Colonic mucosa (tissue), 4 donors: ENCODE measurements around the gene PYHIN1. TPM values are rescaled to one million over a fixed set of nuclear protein-coding genes. Genes with fewer than 3 reads are reported as not detected.

Experiments
- DNase-seq: peaks from one replicate; pipeline ENCODE4 v3.0.0-alpha.2; 2020
- H3K27ac ChIP-seq: fragments of 200-600 bp; one replicate; pipeline ENCODE4 v1.8.0; 2021
- H3K27me3 ChIP-seq: fragments of 200-600 bp; one replicate; pipeline ENCODE4 v1.8.0; 2021
- H3K36me3 ChIP-seq: fragments of 200-600 bp; one replicate; pipeline ENCODE4 v1.8.0; 2021
- H3K4me1 ChIP-seq: fragments of 200-600 bp; one replicate; pipeline ENCODE4 v1.8.0; 2021; ENCODE audit warnings: mild to moderate bottlenecking
- H3K4me3 ChIP-seq: fragments of 200-600 bp; one replicate; pipeline ENCODE4 v1.8.0; 2021
- H3K9ac ChIP-seq, 2 donors: one replicate each; pipeline ENCODE4 v1.7.0; 2013; ENCODE audit warnings: control low read depth in 2 of 2, low read depth in 2 of 2, low read length in 2 of 2
- H3K9me3 ChIP-seq: fragments of 200-600 bp; one replicate; pipeline ENCODE4 v1.8.0; 2021
- CTCF ChIP-seq: fragments of 200-600 bp; IDR thresholded peaks from one replicate; pipeline ENCODE4 v1.8.0; 2022; ENCODE audit warnings: antibody characterized with exemption, mild to moderate bottlenecking
- intact Hi-C: fragments of 100-400 bp; cut with DNase I; formaldehyde crosslinking; loops from one replicate; pipeline ENCODE4 v1.14.1; 2022
- total RNA-seq, 2 donors: library from RNA; stranded (reverse); fragmentation: NEBNext Ultra II Directional in 1 of 2; extraction: Animal tissue kit (Norgen Biotek cat#: 25700) in 1 of 2; gene quantifications; one replicate each; pipeline ENCODE4 v1.2.1, GENCODE V29; 2021
- donor health status: healthy.
- donor health status: DM: no; HTN: no; CAD: no.
- donor health status: DM: no; HTN: no; CAD: no.

Gene PYHIN1
- total RNA-seq, 2 donors from 2014 or later: 0.61 to 0.86 TPM

- Histone ChIP-seq H3K36me3 (no peaks in the 10 kb centered on the region), H3K4me1 (no peaks in the 10 kb centered on the region), H3K27ac (no peak overlapping the region), H3K9ac (no peak overlapping the region), H3K27me3 (no peaks in the 10 kb centered on the region), H3K9me3 (no peaks in the 10 kb centered on the region), H3K4me3 (no peak overlapping the region)
- intact Hi-C loops: no loop called here
- DNase-seq: no peak
- TF ChIP-seq CTCF: no peak
These were observed 93.7 kb downstream of the PYHIN1 start for GRCh38 chr1:159025043-159025442.

Other genes with a start within 250 kb of the PYHIN1 start
- not detected for gene SPTA1, start 244.8 kb upstream of the PYHIN1 start, total RNA-seq
- not detected for gene OR6K2, start 230.9 kb upstream of the PYHIN1 start, total RNA-seq
- not detected for gene OR6K3, start 210.8 kb upstream of the PYHIN1 start, total RNA-seq
- not detected for gene OR6K6, start 176.8 kb upstream of the PYHIN1 start, total RNA-seq
- gene OR6N1, start 159.4 kb upstream of the PYHIN1 start, total RNA-seq: not detected
- gene OR6N2, start 150.3 kb upstream of the PYHIN1 start, total RNA-seq: not detected
- 1 to 10 TPM in 1 of 2 donors, under 1 TPM in 1; 0.37 to 4.1 TPM for gene MNDA, start 100.2 kb upstream of the PYHIN1 start, total RNA-seq
- gene IFI16, start 78.4 kb downstream of the PYHIN1 start, total RNA-seq: 10 to 100 TPM; 15.1 to 36.0 TPM
- gene AIM2, start 145.2 kb downstream of the PYHIN1 start, total RNA-seq: under 1 TPM in 1 of 2 donors, not detected in 1; 0.69 TPM
- gene CADM3, start 240.1 kb downstream of the PYHIN1 start, total RNA-seq: 1 to 10 TPM; 2.7 to 8.7 TPM